ENCODE measurements around the gene ZNF500. TPM values are rescaled to one million over a fixed set of nuclear protein-coding genes. Genes with fewer than 3 reads are reported as not detected.

Gene ZNF500
- total RNA-seq, 1 experiment from 2014 or later, result 18.3 TPM

- H3K27ac ChIP-seq (ENCODE audit: insufficient read length, low read depth, low read length), result no peak within 1 kb of the TSS
- no peak within 1 kb of the TSS for H2BK5ac ChIP-seq (ENCODE audit: insufficient read length, low read length)
- H3K27me3 Mint-ChIP-seq (ENCODE audit: low read depth), result no peaks in the 10 kb centered on the region; the same call in 1 of the 2 replicates
Observed at GRCh38 chr16:4787627-4788482, 20.9 kb upstream of the ZNF500 start, which contains the start of gene SEPTIN12. SEPTIN12 (minus strand) TSS chr16:4788345; CDS start chr16:4787645, 700 bp downstream.

More at GRCh38 chr16:4787627-4788482, 20.9 kb upstream of the ZNF500 start, which contains the start of gene SEPTIN12:
- Histone ChIP-seq H3K23me2 (ENCODE audit: insufficient read length, low read depth, low read length, poor library complexity, severe bottlenecking) (no peaks in the 10 kb centered on the region), H3K79me1 (ENCODE audit: insufficient read depth, low read depth, low read length, poor library complexity, severe bottlenecking) (no peaks in the 10 kb centered on the region), H4K91ac (ENCODE audit: insufficient read length, low read depth, low read length) (no peak within 1 kb of the TSS), H2BK120ac (ENCODE audit: low read depth, low read length, poor library complexity, severe bottlenecking) (no peak within 1 kb of the TSS), H4K20me1 (ENCODE audit: control insufficient read depth, insufficient read depth, insufficient read length) (no peaks in the 10 kb centered on the region), H3K27me3 (ENCODE audit: insufficient read depth, low read length) (no peaks in the 10 kb centered on the region), H3K9ac (ENCODE audit: extremely low read depth, insufficient read length, low read length) (no peak within 1 kb of the TSS), H3K4me2 (ENCODE audit: insufficient read depth, insufficient read length, low read length) (no peak within 1 kb of the TSS), H4K8ac (replicated peaks; ENCODE audit: insufficient read length, low read depth, low read length) (no peak within 1 kb of the TSS), H3K23ac (ENCODE audit: insufficient read length, low read depth, low read length) (no peak within 1 kb of the TSS), H2BK20ac (ENCODE audit: low read depth, low read length, poor library complexity, severe bottlenecking) (no peak within 1 kb of the TSS), H3K56ac (ENCODE audit: insufficient read length, low read depth, low read length) (no peak within 1 kb of the TSS), H3K14ac (ENCODE audit: insufficient read depth, low read length) (peak within 1 kb of the TSS; percentile 38), H3T11ph (ENCODE audit: low read length) (no peak within 1 kb of the TSS), H3K4me1 (ENCODE audit: insufficient read depth, low read length) (peaks cover 3% of the 10 kb centered on the region; the same call in 1 of the 2 replicates), H3K18ac (ENCODE audit: insufficient read length, low read depth, low read length) (peak within 1 kb of the TSS; percentile 33), H2AK5ac (ENCODE audit: insufficient read length, low read length) (no peak within 1 kb of the TSS), H3K79me2 (ENCODE audit: insufficient read depth, low read length) (no peaks in the 10 kb centered on the region), H4K5ac (ENCODE audit: insufficient read length, low read depth, low read length) (no peak within 1 kb of the TSS), H3K4ac (ENCODE audit: low read depth, low read length) (no peak within 1 kb of the TSS), H2AFZ (ENCODE audit: low read length) (no peak within 1 kb of the TSS), H2BK15ac (ENCODE audit: low read depth, low read length) (no peak within 1 kb of the TSS), H2BK12ac (ENCODE audit: insufficient read length, low read depth, low read length) (no peak within 1 kb of the TSS), H3K9me3 (ENCODE audit: control insufficient read depth, low read depth, low read length) (no peaks in the 10 kb centered on the region)
- no CpG with 5 or more reads among the region's 14 CpGs for WGBS (ENCODE audit: extremely low coverage, insufficient read length, low lambda C conversion rate)
- TF ChIP-seq CTCF (conservative IDR thresholded peaks at IDR 0.05), result 0 out of 3 replicates have a peak, but pooled peaks have one; percentile 9
- H3K4me1 Mint-ChIP-seq, result peaks cover 15 to 24% of the 10 kb centered on the region in 2 experiments
- no peaks in the 10 kb centered on the region for H3K36me3 Mint-ChIP-seq (ENCODE audit: insufficient read depth in 1 of 3, low read depth in 3 of 3)
- peak within 1 kb of the TSS; percentile 28 to 53 (median 29); a peak in 4 of 7 replicates for H3K27ac Mint-ChIP-seq
- no peak within 1 kb of the TSS; a peak in 1 of 5 replicates for H3K4me3 Mint-ChIP-seq
- H3K9me3 Mint-ChIP-seq, result no peaks in the 10 kb centered on the region; a peak in 1 of 5 replicates
- no peak for DNase-seq

All from H9 (cell line).